Stimulated activated CD8-positive, alpha-beta memory T cell treated with anti-CD3 and anti-CD28 coated beads, Interleukin-15, amount 100 ng/mL, for 48 hours (primary cell): ENCODE measurements around the gene CRTC3.
"Not testable (repeated sequence)": the region's sequence is repeated elsewhere in the genome, so short reads cannot be mapped to it uniquely, and the experiment has no call there.

Experiments used
- DNase-seq, 2 donors: peaks; one replicate each; pipeline ENCODE4 v3.0.0-alpha.2; 2020; ENCODE audit warnings: low read depth in 2 of 2

The CRTC3 gene

GRCh38 chr15:90650117-90650955 lies 120.6 kb downstream of the CRTC3 start:
- no peak for DNase-seq

- no peak for DNase-seq
Measured at GRCh38 chr15:90650956-90651689, 121.4 kb downstream of the CRTC3 start.

- no peak for DNase-seq
Measured at GRCh38 chr15:90654233-90655136, 124.8 kb downstream of the CRTC3 start.

GRCh38 chr15:90657520-90658172 lies 127.9 kb downstream of the CRTC3 start:
- DNase-seq = peak in 1 of 2 donors; percentile 46

GRCh38 chr15:90659481-90659880 lies 129.8 kb downstream of the CRTC3 start:
- no peak for DNase-seq

- DNase-seq = peak; percentile 73
Measured at GRCh38 chr15:90660195-90660998, 130.7 kb downstream of the CRTC3 start.

- DNase-seq = not testable (repeated sequence)
Measured at GRCh38 chr15:90660999-90661330, 131.2 kb downstream of the CRTC3 start.

- not testable (repeated sequence) for DNase-seq
Measured at GRCh38 chr15:90664081-90664461, 134.3 kb downstream of the CRTC3 start.

- DNase-seq = no peak
Measured at GRCh38 chr15:90664650-90665287, 135.0 kb downstream of the CRTC3 start.

GRCh38 chr15:90665288-90666134 lies 135.8 kb downstream of the CRTC3 start:
- DNase-seq = peak in 1 of 2 donors; percentile 42

- DNase-seq = no peak
Measured at GRCh38 chr15:90666135-90666909, 136.6 kb downstream of the CRTC3 start.

- DNase-seq = no peak
Measured at GRCh38 chr15:90667073-90667754, 137.5 kb downstream of the CRTC3 start.

- DNase-seq = not testable (repeated sequence)
Measured at GRCh38 chr15:90667755-90668345, 138.1 kb downstream of the CRTC3 start.

- not testable (repeated sequence) for DNase-seq
Measured at GRCh38 chr15:90670631-90671030, 140.9 kb downstream of the CRTC3 start.

- DNase-seq = no peak
Measured at GRCh38 chr15:90671216-90671615, 141.5 kb downstream of the CRTC3 start.

- not testable (repeated sequence) for DNase-seq
Measured at GRCh38 chr15:90673357-90673756, 143.6 kb downstream of the CRTC3 start.

GRCh38 chr15:90674476-90674875 lies 144.8 kb downstream of the CRTC3 start:
- DNase-seq = no peak
